ENCODE results near the gene UBE3C. TPM values are rescaled to one million over a fixed set of nuclear protein-coding genes. Genes with fewer than 3 reads are reported as not detected.

UBE3C gene
- total and polyA plus RNA-seq, 11 donors: 11.0 to 57.5 (median 48.1) TPM

DNA sequence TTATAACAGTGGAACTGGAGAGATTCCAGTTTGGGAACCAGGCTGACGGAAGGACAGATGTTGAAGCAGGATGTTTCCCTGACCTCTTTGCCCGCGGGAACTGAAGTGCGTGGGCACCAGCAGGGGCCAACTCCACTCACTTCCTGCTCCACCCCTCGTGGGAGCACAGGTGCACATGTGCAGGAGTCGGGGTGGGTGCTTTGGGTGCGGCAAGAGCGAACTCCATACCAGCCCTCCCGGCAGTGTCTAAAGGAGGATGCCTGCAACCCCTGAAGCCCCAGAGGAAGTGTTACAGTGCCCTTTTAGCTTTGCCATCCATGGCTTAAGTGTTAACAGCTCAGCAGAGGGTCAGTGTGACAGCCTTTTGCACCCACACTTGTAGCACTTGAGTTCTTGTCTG, 27.4 kb upstream of the UBE3C start:
- Histone ChIP-seq H3K27me3 (peaks cover 0 to 23% (median 0%) of the 10 kb centered on the region in 9 donors), H3K4me3 (no peak overlapping the region), H3K4me1 (no peaks in the 10 kb centered on the region), H3K9me3 (peaks cover 0 to 14% (median 0%) of the 10 kb centered on the region in 12 donors), H3K27ac (no peak overlapping the region), H3K36me3 (no peaks in the 10 kb centered on the region)
- 85 to 92% (median 87%) methylated on average over 9 of the region's 9 CpGs for WGBS, 4 donors
- intact Hi-C loops (cut with DNase I): no loop called here
- no peak for ATAC-seq
- no peak for DNase-seq
- TF ChIP-seq POLR2A (IDR thresholded peaks at IDR 0.05): no peak
- TF ChIP-seq CTCF (IDR thresholded peaks at IDR 0.05): no peak

DNA sequence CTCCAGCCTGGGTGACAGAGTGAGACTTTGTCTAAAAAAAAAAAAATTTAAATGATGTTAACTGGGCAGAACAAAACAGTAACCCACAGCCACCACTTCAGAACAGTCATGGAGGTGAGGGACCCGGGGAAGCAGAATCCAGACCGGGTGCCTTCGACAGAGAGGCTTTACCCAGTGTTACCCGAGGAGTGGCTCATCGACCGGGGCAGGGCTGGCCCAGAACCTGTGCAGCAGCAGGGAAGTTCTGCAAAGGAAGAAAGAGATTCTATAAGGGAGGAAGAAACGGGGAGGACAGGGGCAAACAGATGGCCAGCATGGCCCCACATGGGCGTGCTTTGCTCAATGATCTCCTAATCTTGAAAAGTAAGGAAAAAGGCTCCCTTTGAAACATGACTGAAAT, 26.0 kb upstream of the UBE3C start:
- TF ChIP-seq POLR2A (IDR thresholded peaks at IDR 0.05): no peak
- TF ChIP-seq CTCF (IDR thresholded peaks at IDR 0.05): no peak
- H3K4me1 ChIP-seq: no peaks in the 10 kb centered on the region
- H3K36me3 ChIP-seq: no peaks in the 10 kb centered on the region
- ATAC-seq (no peak), DNase-seq (no peak)
- peaks cover 0 to 23% (median 0%) of the 10 kb centered on the region in 9 donors for H3K27me3 ChIP-seq
- H3K27ac ChIP-seq: no peak overlapping the region
- WGBS, 4 donors: 83 to 86% (median 85%) methylated on average over 8 of the region's 8 CpGs
- intact Hi-C loops (cut with DNase I): no loop called here
- peaks cover 0 to 11% (median 0%) of the 10 kb centered on the region in 12 donors for H3K9me3 ChIP-seq
- no peak overlapping the region for H3K4me3 ChIP-seq

GRCh38 chr7:157113607-157114006, 25.1 kb upstream of the UBE3C start:
- intact Hi-C loops (cut with DNase I): no loop called here
- no peak overlapping the region for H3K4me3 ChIP-seq
- DNase-seq (no peak), ATAC-seq (no peak)
- H3K9me3 ChIP-seq: peaks cover 0 to 11% (median 0%) of the 10 kb centered on the region in 12 donors
- no peak for TF ChIP-seq CTCF (IDR thresholded peaks at IDR 0.05)
- no peak for TF ChIP-seq POLR2A (IDR thresholded peaks at IDR 0.05)
- WGBS, 4 donors: 54 to 71% (median 59%) methylated on average over 2 of the region's 2 CpGs
- no peaks in the 10 kb centered on the region for H3K4me1 ChIP-seq
- H3K36me3 ChIP-seq: no peaks in the 10 kb centered on the region
- H3K27me3 ChIP-seq: peaks cover 0 to 23% (median 0%) of the 10 kb centered on the region in 9 donors
- no peak overlapping the region for H3K27ac ChIP-seq

DNA sequence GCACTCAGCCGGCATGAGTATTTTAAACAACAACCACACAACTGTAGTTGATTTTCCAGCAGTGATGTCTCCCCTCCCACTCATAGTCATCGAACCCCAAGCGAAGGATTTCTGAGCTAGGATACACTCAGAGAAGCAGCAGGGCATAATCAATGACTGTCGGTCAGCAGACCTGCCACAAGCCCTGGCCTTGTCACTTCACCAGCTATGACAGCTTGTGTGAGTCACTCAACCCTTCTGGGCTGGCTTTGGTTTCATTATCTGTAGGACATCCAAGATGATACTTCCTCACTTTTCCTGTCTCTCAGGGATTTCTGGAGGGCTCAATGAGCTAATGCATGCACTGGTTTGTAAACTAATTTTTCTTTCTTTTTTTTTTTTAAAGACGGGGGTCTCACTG, 22.0 kb upstream of the UBE3C start:
- Histone ChIP-seq H3K4me1 (no peaks in the 10 kb centered on the region), H3K27me3 (peaks cover 0 to 18% (median 0%) of the 10 kb centered on the region in 9 donors), H3K36me3 (no peaks in the 10 kb centered on the region), H3K27ac (no peak overlapping the region), H3K9me3 (peaks cover 0 to 9% (median 0%) of the 10 kb centered on the region in 12 donors), H3K4me3 (no peak overlapping the region)
- WGBS, 4 donors: 85 to 93% (median 91%) methylated on average over 5 of the region's 5 CpGs
- DNase-seq (no peak), ATAC-seq (no peak)
- intact Hi-C loops (cut with DNase I): no loop called here
- TF ChIP-seq POLR2A (IDR thresholded peaks at IDR 0.05) (no peak), CTCF (IDR thresholded peaks at IDR 0.05) (no peak)
